ENCODE results near the gene LYRM2. TPM values are rescaled to one million over a fixed set of nuclear protein-coding genes. Genes with fewer than 3 reads are reported as not detected.

The LYRM2 gene
- total RNA-seq, 4 donors from 2014 or later: 18.9 to 24.5 (median 19.9) TPM

- WGBS: 91% methylated on average over 15 of the region's 16 CpGs
- Histone ChIP-seq H3K4me3 (no peak overlapping the region), H3K36me3 (peaks cover 0 to 5% (median 0%) of the 10 kb centered on the region in 4 donors), H3K27me3 (no peaks in the 10 kb centered on the region), H3K27ac (replicated peaks in 1 of 4) (no peak overlapping the region), H3K4me1 (peaks cover 0 to 10% (median 3%) of the 10 kb centered on the region in 4 donors), H3K9me3 (no peaks in the 10 kb centered on the region)
- no peak for TF ChIP-seq POLR2A (IDR thresholded peaks at IDR 0.05; ENCODE audit: low read depth)
- TF ChIP-seq EP300 (IDR thresholded peaks at IDR 0.05): no peak
- no peak for DNase-seq (ENCODE audit: extremely low spot score)
- intact Hi-C loops (cut with DNase I): no loop called here
Measured at GRCh38 chr6:89566930-89567629, 71.5 kb downstream of the LYRM2 start.

- no peak overlapping the region for H3K4me3 ChIP-seq
- H3K9me3 ChIP-seq: no peaks in the 10 kb centered on the region
- 79% methylated on average over 6 of the region's 10 CpGs for WGBS
- no peaks in the 10 kb centered on the region for H3K27me3 ChIP-seq
- H3K4me1 ChIP-seq: peaks cover 0 to 18% (median 6%) of the 10 kb centered on the region in 4 donors
- DNase-seq (ENCODE audit: extremely low spot score): no peak
- peaks cover 0 to 5% (median 0%) of the 10 kb centered on the region in 4 donors for H3K36me3 ChIP-seq
- intact Hi-C loops (cut with DNase I): no loop called here
- TF ChIP-seq POLR2A (IDR thresholded peaks at IDR 0.05; ENCODE audit: low read depth): no peak
- no peak for TF ChIP-seq POLR2AphosphoS5 (IDR thresholded peaks at IDR 0.05)
- TF ChIP-seq, protein P1, sequence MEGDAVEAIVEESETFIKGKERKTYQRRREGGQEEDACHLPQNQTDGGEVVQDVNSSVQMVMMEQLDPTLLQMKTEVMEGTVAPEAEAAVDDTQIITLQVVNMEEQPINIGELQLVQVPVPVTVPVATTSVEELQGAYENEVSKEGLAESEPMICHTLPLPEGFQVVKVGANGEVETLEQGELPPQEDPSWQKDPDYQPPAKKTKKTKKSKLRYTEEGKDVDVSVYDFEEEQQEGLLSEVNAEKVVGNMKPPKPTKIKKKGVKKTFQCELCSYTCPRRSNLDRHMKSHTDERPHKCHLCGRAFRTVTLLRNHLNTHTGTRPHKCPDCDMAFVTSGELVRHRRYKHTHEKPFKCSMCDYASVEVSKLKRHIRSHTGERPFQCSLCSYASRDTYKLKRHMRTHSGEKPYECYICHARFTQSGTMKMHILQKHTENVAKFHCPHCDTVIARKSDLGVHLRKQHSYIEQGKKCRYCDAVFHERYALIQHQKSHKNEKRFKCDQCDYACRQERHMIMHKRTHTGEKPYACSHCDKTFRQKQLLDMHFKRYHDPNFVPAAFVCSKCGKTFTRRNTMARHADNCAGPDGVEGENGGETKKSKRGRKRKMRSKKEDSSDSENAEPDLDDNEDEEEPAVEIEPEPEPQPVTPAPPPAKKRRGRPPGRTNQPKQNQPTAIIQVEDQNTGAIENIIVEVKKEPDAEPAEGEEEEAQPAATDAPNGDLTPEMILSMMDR (IDR thresholded peaks at IDR 0.05): no peak
- no peak for TF ChIP-seq EP300 (IDR thresholded peaks at IDR 0.05)
- H3K27ac ChIP-seq (replicated peaks in 1 of 4): no peak overlapping the region
Measured at GRCh38 chr6:89566008-89566800, 72.3 kb downstream of the LYRM2 start.

GRCh38 chr6:89564752-89565427 is 73.7 kb downstream of the LYRM2 start:
- Histone ChIP-seq H3K27me3 (no peaks in the 10 kb centered on the region), H3K27ac (replicated peaks in 1 of 4) (no peak overlapping the region), H3K4me1 (peaks cover 0 to 18% (median 6%) of the 10 kb centered on the region in 4 donors), H3K9me3 (no peaks in the 10 kb centered on the region), H3K4me3 (no peak overlapping the region), H3K36me3 (peaks cover 0 to 5% (median 0%) of the 10 kb centered on the region in 4 donors)
- intact Hi-C loops (cut with DNase I): no loop called here
- 67% methylated on average over 8 of the region's 8 CpGs for WGBS
- TF ChIP-seq EP300 (IDR thresholded peaks at IDR 0.05): no peak
- TF ChIP-seq POLR2AphosphoS5 (IDR thresholded peaks at IDR 0.05): no peak
- no peak for TF ChIP-seq POLR2A (IDR thresholded peaks at IDR 0.05; ENCODE audit: low read depth)
- TF ChIP-seq, protein P1 (IDR thresholded peaks at IDR 0.05): no peak
- DNase-seq (ENCODE audit: extremely low spot score): no peak

DNA sequence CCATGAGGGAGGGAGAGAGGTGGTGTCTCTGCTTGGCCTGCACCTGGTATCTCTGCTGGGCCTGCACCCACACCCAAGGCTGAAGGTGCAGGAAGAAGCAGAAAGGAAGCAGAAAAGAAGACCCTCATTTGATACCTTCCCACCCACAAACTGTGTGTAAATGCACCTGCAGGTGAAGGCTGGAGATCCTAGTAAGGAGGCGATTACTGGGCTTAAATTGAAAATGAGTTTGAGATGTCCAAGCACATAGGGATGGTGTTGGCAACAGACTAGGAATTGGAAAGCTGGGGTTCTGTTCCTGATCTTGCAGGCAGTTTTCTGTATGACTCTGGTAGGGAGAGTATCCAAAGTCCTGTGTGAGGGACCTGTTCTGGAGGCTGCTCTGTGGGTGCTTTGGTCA is 74.7 kb downstream of the LYRM2 start:
- H3K27ac ChIP-seq (replicated peaks in 1 of 4): no peak overlapping the region
- no peak overlapping the region for H3K4me3 ChIP-seq
- TF ChIP-seq POLR2AphosphoS5 (IDR thresholded peaks at IDR 0.05): no peak
- TF ChIP-seq, protein P1 (IDR thresholded peaks at IDR 0.05): no peak
- no peak for TF ChIP-seq EP300 (IDR thresholded peaks at IDR 0.05)
- no peak for TF ChIP-seq POLR2A (IDR thresholded peaks at IDR 0.05; ENCODE audit: low read depth)
- intact Hi-C loops (cut with DNase I): no loop called here
- DNase-seq (ENCODE audit: extremely low spot score): no peak
- peaks cover 0 to 5% (median 0%) of the 10 kb centered on the region in 4 donors for H3K36me3 ChIP-seq
- H3K27me3 ChIP-seq: no peaks in the 10 kb centered on the region
- no peaks in the 10 kb centered on the region for H3K9me3 ChIP-seq
- peaks cover 0 to 18% (median 6%) of the 10 kb centered on the region in 4 donors for H3K4me1 ChIP-seq
- WGBS: 100% methylated on average over 1 of the region's 1 CpG
